Ishikawa (cell line): Measurements from ENCODE around the gene PTH2.

Source experiments
- CREB1 ChIP-seq: IDR thresholded peaks from 2 replicates; pipeline ENCODE4 v1.6.1; 2012; ENCODE audit warnings: low read depth
- EGR1 ChIP-seq: IDR thresholded peaks from 2 replicates; pipeline ENCODE4 v1.6.1; 2012
- EP300 ChIP-seq: IDR thresholded peaks from 2 replicates; pipeline ENCODE4 v1.6.1; 2012; ENCODE audit warnings: borderline replicate concordance
- FOXM1 ChIP-seq: IDR thresholded peaks from 2 replicates; pipeline ENCODE4 v1.6.1; 2012; ENCODE audit warnings: low read depth, borderline replicate concordance
- MAX ChIP-seq: IDR thresholded peaks from 2 replicates; pipeline ENCODE4 v1.6.1; 2012
- NFIC ChIP-seq: IDR thresholded peaks from 2 replicates; pipeline ENCODE4 v1.6.1; 2012
- RAD21 ChIP-seq: IDR thresholded peaks from 2 replicates; pipeline ENCODE4 v1.6.1; 2012; ENCODE audit warnings: low read depth
- REST ChIP-seq: IDR thresholded peaks from 2 replicates; pipeline ENCODE4 v1.6.1; 2012; ENCODE audit warnings: low read depth, mild to moderate bottlenecking
- TAF1 ChIP-seq: IDR thresholded peaks from 2 replicates; pipeline ENCODE4 v1.6.1; 2012; ENCODE audit warnings: low read depth, mild to moderate bottlenecking
- TEAD4 ChIP-seq: IDR thresholded peaks from 2 replicates; pipeline ENCODE4 v1.6.1; 2012
- USF1 ChIP-seq: IDR thresholded peaks from 2 replicates; pipeline ENCODE4 v1.6.1; 2012
- YY1 ChIP-seq: IDR thresholded peaks from 2 replicates; pipeline ENCODE4 v1.6.1; 2012; ENCODE audit warnings: low read depth

- TF ChIP-seq REST (no peak), RAD21 (no peak), EGR1 (peak; percentile 63; the same call in 1 of the 2 replicates), USF1 (no peak), TEAD4 (peak; percentile 73), TAF1 (no peak), YY1 (no peak), MAX (no peak), EP300 (no peak), CREB1 (no peak), FOXM1 (no peak), NFIC (no peak)
These were observed 19.6 kb upstream of the PTH2 start for GRCh38 chr19:49442771-49443365.
